Measurements from ENCODE around the gene SDHAF1. TPM values are rescaled to one million over a fixed set of nuclear protein-coding genes. Genes with fewer than 3 reads are reported as not detected.

SDHAF1 gene
- total RNA-seq, 1 donor from 2014 or later = 15.5 TPM

- Mint-ChIP-seq H3K9me3 (ENCODE audit: unreplicated experiment) (no peaks in the 10 kb centered on the region), H3K27me3 (ENCODE audit: unreplicated experiment) (no peaks in the 10 kb centered on the region), H3K27ac (ENCODE audit: unreplicated experiment) (peak overlapping the region; percentile 71), H3K36me3 (ENCODE audit: unreplicated experiment) (peaks cover 7% of the 10 kb centered on the region), H3K4me3 (ENCODE audit: unreplicated experiment) (no peak overlapping the region), H3K4me1 (ENCODE audit: unreplicated experiment) (peaks cover 16% of the 10 kb centered on the region)
- no peak for TF ChIP-seq CTCF (IDR thresholded peaks at IDR 0.05)
- DNase-seq (ENCODE audit: extremely low spot score, unreplicated experiment) = no peak
These were observed 46.8 kb downstream of the SDHAF1 start for GRCh38 chr19:36041831-36042230.

DNA sequence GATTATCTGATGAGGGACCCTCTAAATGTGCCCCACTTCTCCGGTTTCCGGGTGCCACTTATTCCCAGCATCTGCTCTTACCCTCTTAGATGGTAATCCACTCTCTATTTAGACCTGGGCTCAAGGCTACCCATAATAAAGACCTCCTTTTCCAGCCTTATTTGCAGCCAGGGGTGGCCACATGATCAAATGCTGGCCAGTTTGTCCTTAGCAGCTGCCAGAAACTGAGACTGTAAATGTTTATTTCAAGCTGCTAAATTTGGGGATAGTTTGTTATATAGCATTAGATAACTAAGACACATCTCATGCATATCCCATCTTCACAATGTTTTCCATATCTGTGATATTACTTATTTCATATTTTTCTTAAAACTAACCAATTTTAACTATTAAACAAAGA, 49.0 kb downstream of the SDHAF1 start:
- H3K36me3 Mint-ChIP-seq (ENCODE audit: unreplicated experiment) = peaks cover 7% of the 10 kb centered on the region
- H3K27me3 Mint-ChIP-seq (ENCODE audit: unreplicated experiment) = no peaks in the 10 kb centered on the region
- TF ChIP-seq CTCF (IDR thresholded peaks at IDR 0.05) = no peak
- no peak overlapping the region for H3K27ac Mint-ChIP-seq (ENCODE audit: unreplicated experiment)
- H3K9me3 Mint-ChIP-seq (ENCODE audit: unreplicated experiment) = no peaks in the 10 kb centered on the region
- H3K4me1 Mint-ChIP-seq (ENCODE audit: unreplicated experiment) = peaks cover 16% of the 10 kb centered on the region
- no peak overlapping the region for H3K4me3 Mint-ChIP-seq (ENCODE audit: unreplicated experiment)
- DNase-seq (ENCODE audit: extremely low spot score, unreplicated experiment) = no peak

Other genes starting within 250 kb of the SDHAF1 start
- 35.9 and 44.9 TPM in 2 replicates for gene U2AF1L4, start 249.8 kb upstream of the SDHAF1 start, total RNA-seq
- gene PSENEN, start 249.5 kb upstream of the SDHAF1 start, total RNA-seq = 71.4 and 72.6 TPM in 2 replicates
- gene LIN37, start 246.6 kb upstream of the SDHAF1 start, total RNA-seq = 14.1 and 15.7 TPM in 2 replicates
- gene HSPB6, start 238.2 kb upstream of the SDHAF1 start, total RNA-seq = 0.37 and 0.64 TPM in 2 replicates
- gene PROSER3, start 237.0 kb upstream of the SDHAF1 start, total RNA-seq = 19.8 and 20.9 TPM in 2 replicates
- gene ARHGAP33, start 219.6 kb upstream of the SDHAF1 start, total RNA-seq = 10.1 and 15.2 TPM in 2 replicates
- gene PRODH2, start 182.3 kb upstream of the SDHAF1 start, total RNA-seq = not detected in 2 replicates
- gene NPHS1, start 142.7 kb upstream of the SDHAF1 start, total RNA-seq = not detected in 2 replicates
- not detected in 2 replicates for gene KIRREL2, start 138.3 kb upstream of the SDHAF1 start, total RNA-seq
- gene APLP1, start 126.6 kb upstream of the SDHAF1 start, total RNA-seq = 12.6 and 14.7 TPM in 2 replicates
- 6.2 and 6.8 TPM in 2 replicates for gene NFKBID, start 94.6 kb upstream of the SDHAF1 start, total RNA-seq
- gene HCST, start 92.7 kb upstream of the SDHAF1 start, total RNA-seq = 0.81 and 0.97 TPM in 2 replicates
- not detected in 2 replicates for gene TYROBP, start 86.9 kb upstream of the SDHAF1 start, total RNA-seq
- 24.3 and 25.0 TPM in 2 replicates for gene LRFN3, start 58.8 kb upstream of the SDHAF1 start, total RNA-seq
- 0.55 TPM in 1 of 2 replicates, not detected in the other for gene SYNE4, start 13.6 kb downstream of the SDHAF1 start, total RNA-seq
- 13.0 and 16.0 TPM in 2 replicates for gene ALKBH6, start 19.0 kb downstream of the SDHAF1 start, total RNA-seq
- 72.8 and 78.3 TPM in 2 replicates for gene CLIP3, start 37.7 kb downstream of the SDHAF1 start, total RNA-seq
- gene THAP8, start 59.1 kb downstream of the SDHAF1 start, total RNA-seq = 7.3 and 8.0 TPM in 2 replicates
- gene WDR62, start 59.7 kb downstream of the SDHAF1 start, total RNA-seq = 4.6 and 4.9 TPM in 2 replicates
- gene OVOL3, start 116.0 kb downstream of the SDHAF1 start, total RNA-seq = not detected in 2 replicates
- gene POLR2I, start 119.7 kb downstream of the SDHAF1 start, total RNA-seq = 61.8 and 62.2 TPM in 2 replicates
- 172 and 177 TPM in 2 replicates for gene TBCB, start 120.3 kb downstream of the SDHAF1 start, total RNA-seq
- gene CAPNS1, start 144.9 kb downstream of the SDHAF1 start, total RNA-seq = 789 and 808 TPM in 2 replicates
- not detected in 2 replicates for gene COX7A1, start 157.3 kb downstream of the SDHAF1 start, total RNA-seq
- 6.6 and 7.8 TPM in 2 replicates for gene ZNF565, start 219.5 kb downstream of the SDHAF1 start, total RNA-seq
- gene ZNF146, start 219.9 kb downstream of the SDHAF1 start, total RNA-seq = 66.3 and 70.0 TPM in 2 replicates

Data from osteocyte (in vitro differentiated cells).